HL-60/S4 (cell line): Measurements from ENCODE around the gene CRYBG3.

Source experiments
- in situ Hi-C: fragments of 300-500 bp; cut with MboI; formaldehyde crosslinking; loops from 2 replicates; pipeline ENCODE4 v1.14.3; 2022; ENCODE audit warnings: low sequenced_read_pairs

CRYBG3 gene

GRCh38 chr3:97970956-97971620 lies 149.3 kb downstream of the CRYBG3 start:
- in situ Hi-C loops = no loop called here

DNA sequence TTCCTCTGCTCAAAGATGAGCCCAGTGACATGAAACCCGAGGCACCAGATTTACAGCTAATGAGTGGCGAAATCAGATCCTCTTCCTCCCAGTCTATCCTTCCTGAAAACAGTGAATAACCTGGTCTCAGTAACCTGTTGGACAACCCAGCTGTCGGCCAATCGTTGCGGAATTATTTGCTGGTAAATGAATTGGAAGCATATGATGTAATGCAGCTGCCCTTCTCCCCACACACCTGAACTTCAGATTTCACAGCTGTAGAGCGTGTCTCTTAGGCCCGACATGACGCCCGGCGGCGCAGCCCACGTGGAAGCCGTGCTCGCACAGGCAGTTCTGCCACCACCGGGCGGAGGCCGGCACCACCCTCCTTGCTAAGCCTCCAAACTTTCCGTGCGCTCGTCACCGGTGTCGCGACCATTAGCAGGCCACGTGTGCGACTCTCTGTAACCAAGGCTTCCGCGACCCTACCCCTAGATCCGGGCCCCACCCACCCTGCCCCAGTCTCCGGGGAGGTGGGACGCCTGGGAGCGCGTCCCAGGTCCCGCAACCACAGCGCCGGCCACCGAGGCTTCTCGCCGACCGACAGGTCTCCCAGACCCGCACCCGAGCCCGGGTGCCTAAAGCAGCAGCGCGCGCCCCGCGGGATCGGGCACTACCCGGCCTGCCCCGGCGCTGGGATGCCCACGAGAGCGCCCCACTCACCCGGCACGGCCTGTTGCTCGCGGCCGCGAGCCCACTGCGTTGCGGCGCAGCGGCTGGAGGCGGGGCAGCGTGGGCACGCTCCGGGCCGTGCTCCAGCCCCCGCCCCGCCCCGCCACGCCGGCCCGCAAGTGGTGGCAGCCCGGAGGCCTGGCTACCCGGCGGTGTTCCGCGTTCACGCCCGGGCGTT lies 150.1 kb downstream of the CRYBG3 start, which contains the start of gene RIOX2:
RIOX2 (minus strand) TSS at position 753 of the 889 bp plus-strand sequence. CDS start 4,838 bp downstream, outside the sequence.
- in situ Hi-C loops = no loop called here

GRCh38 chr3:97972976-97973375 lies 151.2 kb downstream of the CRYBG3 start:
- in situ Hi-C loops = no loop called here

- in situ Hi-C loops = no loop called here
These were observed 153.2 kb downstream of the CRYBG3 start for GRCh38 chr3:97974996-97975395.

DNA sequence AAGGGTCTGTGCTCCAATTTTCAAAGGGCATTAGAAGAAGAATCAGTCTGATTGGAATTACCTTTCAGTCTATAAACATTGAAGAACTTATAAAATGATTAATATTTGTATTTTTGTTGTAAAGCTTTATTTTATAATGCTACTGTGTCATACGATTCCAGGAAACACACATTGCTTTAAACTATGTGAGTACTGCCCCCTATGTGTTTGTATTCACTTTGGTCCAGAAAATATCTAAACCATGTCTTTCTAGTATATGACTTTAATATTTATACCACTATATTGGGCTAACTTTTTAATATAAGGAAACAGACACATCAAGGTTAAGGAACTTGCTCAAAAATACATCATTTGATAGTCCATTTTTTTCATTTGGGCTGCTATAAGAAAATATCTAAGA lies 153.7 kb downstream of the CRYBG3 start:
- in situ Hi-C loops = no loop called here

DNA sequence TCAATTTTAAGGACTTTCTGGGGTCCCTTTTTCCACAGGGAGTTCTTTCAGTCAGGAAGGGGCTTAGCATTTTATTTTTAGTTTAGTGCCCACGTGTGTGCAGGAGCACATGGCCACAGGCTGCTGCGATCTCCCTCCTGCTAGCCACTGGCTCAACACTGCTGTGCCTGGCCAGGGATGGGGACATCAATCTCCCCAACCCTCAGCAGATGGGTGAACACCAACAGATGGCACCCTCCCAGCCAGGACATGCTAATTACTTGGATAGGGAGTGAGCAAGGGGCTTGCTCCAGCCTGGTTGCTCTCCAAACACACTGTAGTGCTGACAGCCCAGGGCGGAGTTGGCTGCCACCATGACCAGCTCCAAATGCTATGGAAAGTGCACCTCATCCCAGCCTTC lies 157.8 kb downstream of the CRYBG3 start:
- in situ Hi-C loops = no loop called here

DNA sequence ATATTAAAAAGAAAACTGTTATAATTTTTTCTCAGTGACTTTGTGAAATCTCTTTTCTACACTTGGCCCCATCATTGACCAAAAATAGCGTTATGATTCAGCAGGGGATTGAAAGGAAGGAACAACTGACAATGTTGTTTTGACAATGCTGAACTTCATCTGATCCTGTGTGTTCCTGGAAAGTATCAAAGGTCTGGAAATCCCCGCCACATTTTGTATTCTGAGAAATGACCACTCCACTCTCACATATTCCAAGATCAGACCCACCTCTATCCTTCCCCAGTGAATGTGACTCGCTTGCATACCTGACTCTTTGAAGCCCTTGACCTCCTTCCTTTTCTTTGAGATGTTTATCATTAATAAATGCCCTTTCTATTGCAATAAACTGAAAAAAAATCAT lies 160.1 kb downstream of the CRYBG3 start:
- in situ Hi-C loops = no loop called here

GRCh38 chr3:97983933-97984491 lies 162.2 kb downstream of the CRYBG3 start:
- in situ Hi-C loops = no loop called here

DNA sequence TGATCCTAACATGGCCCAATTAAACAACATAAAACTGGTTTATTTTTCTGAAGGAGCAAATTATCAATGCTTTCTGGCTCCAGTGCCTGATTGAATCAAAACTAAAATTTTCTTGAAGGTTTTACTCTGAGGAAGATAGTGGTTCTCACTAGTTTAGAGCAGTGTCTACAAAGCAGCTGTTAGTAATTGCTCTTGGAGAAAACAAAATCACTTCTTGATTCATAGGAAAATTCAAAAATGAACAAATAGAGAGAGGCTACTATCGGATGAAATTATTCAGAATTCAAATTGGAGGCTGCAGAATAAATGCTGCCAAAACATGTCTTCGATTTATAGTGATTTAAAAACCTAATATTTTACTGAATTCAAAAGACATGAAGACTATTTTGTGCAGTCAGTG lies 165.5 kb downstream of the CRYBG3 start:
- in situ Hi-C loops = no loop called here

GRCh38 chr3:97988784-97989568 lies 167.2 kb downstream of the CRYBG3 start:
- in situ Hi-C loops = no loop called here

GRCh38 chr3:97990624-97991292 lies 168.9 kb downstream of the CRYBG3 start:
- in situ Hi-C loops = no loop called here

DNA sequence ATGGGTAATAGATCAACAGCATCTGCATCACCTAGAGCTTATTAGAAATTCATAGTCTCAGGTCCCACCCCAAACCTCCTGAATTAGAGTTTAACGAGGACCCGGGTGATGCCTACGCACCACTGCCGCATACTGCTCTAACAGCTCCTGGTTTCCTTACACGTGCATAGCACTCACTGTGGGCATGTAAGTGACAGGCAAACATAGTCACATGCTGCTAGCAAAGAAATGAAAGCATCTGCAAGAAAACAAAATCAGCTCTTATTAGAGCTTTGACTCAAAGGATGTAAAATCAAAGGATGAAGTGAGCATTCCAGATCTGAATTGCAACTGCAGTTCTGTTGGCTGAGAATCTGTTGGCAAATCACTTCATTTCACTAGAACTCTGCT lies 169.5 kb downstream of the CRYBG3 start:
- in situ Hi-C loops = no loop called here

GRCh38 chr3:97992547-97993173 lies 170.8 kb downstream of the CRYBG3 start:
- in situ Hi-C loops = no loop called here

GRCh38 chr3:97993526-97993925 lies 171.7 kb downstream of the CRYBG3 start:
- in situ Hi-C loops = no loop called here

DNA sequence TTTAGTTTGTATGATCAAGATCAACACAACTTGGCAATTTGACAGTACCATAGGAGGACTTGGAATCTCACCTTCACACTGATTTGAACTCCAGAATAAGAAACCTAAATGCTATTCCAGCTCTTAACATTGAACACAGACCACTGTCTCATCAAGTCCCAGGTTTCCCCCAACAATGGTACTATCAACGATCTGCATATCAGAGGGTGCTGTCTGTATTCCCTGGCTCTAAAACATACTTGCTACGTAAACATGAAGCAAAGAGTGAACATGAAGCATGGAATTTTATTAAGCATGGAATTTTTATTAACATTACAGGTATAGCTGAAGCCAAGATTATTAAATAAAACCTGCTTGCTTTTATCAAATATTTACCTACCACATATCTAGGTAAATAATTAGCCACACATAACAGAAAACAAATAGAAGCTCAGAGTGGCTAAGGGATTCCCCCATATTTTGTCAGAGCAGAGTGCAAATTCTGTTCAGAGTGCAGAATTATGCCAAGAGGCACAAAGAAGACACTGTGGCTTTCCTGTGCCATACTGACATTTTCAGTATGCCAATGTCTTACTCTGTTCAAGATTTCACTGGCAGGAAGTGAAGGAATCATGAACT lies 172.6 kb downstream of the CRYBG3 start:
- in situ Hi-C loops = no loop called here
